ENCODE measurements around the gene DCUN1D3. TPM values are rescaled to one million over a fixed set of nuclear protein-coding genes. Genes with fewer than 3 reads are reported as not detected.
"Not testable (repeated sequence)": the region's sequence is repeated elsewhere in the genome, so short reads cannot be mapped to it uniquely, and the experiment has no call there.

DCUN1D3 gene
- total RNA-seq, 1 experiment from 2014 or later: 16.8 TPM

GRCh38 chr16:20860995-20861394, 39.2 kb downstream of the DCUN1D3 start:
- DNase-seq, H3K9me3 ChIP-seq, H3K4me3 ChIP-seq, H3K27me3 ChIP-seq: not testable (repeated sequence)
- peaks cover 50% of the 10 kb centered on the region for H3K36me3 ChIP-seq

GRCh38 chr16:20860361-20860760, 39.8 kb downstream of the DCUN1D3 start:
- no peak for DNase-seq
- Histone ChIP-seq H3K27me3 (no peaks in the 10 kb centered on the region), H3K4me3 (no peak overlapping the region), H3K36me3 (peaks cover 56% of the 10 kb centered on the region), H3K9me3 (no peaks in the 10 kb centered on the region)

GRCh38 chr16:20859699-20860098, 40.5 kb downstream of the DCUN1D3 start:
- Histone ChIP-seq H3K4me3 (no peak overlapping the region), H3K9me3 (no peaks in the 10 kb centered on the region), H3K36me3 (peaks cover 59% of the 10 kb centered on the region), H3K27me3 (no peaks in the 10 kb centered on the region)
- DNase-seq: no peak

- no peaks in the 10 kb centered on the region for H3K27me3 ChIP-seq
- H3K36me3 ChIP-seq: peaks cover 60% of the 10 kb centered on the region
Observed at GRCh38 chr16:20859229-20859628, 40.9 kb downstream of the DCUN1D3 start.

GRCh38 chr16:20857281-20857680, 42.9 kb downstream of the DCUN1D3 start:
- no peaks in the 10 kb centered on the region for H3K9me3 ChIP-seq
- peaks cover 64% of the 10 kb centered on the region for H3K36me3 ChIP-seq
- no peaks in the 10 kb centered on the region for H3K27me3 ChIP-seq
- no peak overlapping the region for H3K4me3 ChIP-seq
- no peak for DNase-seq

More at GRCh38 chr16:20859229-20859628, 40.9 kb downstream of the DCUN1D3 start:
- no peak for DNase-seq
- Histone ChIP-seq H3K9me3 (no peaks in the 10 kb centered on the region), H3K4me3 (no peak overlapping the region)

DNA sequence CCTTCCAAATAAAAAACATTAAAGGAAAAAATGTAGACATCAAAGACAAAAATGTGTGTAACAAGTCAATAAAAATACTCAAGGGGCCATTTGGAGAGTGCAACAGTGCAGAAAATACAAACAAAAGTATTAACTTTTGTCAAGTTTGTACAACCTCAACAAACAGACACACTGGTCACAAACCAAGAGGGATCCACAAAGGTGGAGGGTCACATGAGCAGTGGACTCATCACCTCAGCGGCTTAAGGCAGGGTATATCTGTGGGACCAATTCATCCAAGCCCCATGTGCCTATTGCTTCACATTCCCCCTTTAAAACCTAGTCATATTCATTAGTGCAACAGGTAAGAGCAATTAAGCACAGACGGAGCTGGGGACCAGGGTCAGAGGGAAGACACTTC, 45.2 kb downstream of the DCUN1D3 start:
- no peaks in the 10 kb centered on the region for H3K9me3 ChIP-seq
- no peak for DNase-seq
- H3K36me3 ChIP-seq: peaks cover 62% of the 10 kb centered on the region
- no peaks in the 10 kb centered on the region for H3K27me3 ChIP-seq
- H3K4me3 ChIP-seq: no peak overlapping the region

GRCh38 chr16:20853981-20854620, 46.1 kb downstream of the DCUN1D3 start:
- DNase-seq: no peak
- H3K27me3 ChIP-seq: no peaks in the 10 kb centered on the region

GRCh38 chr16:20853143-20853542, 47.0 kb downstream of the DCUN1D3 start:
- Histone ChIP-seq H3K9me3 (no peaks in the 10 kb centered on the region), H3K27me3 (no peaks in the 10 kb centered on the region), H3K36me3 (peaks cover 72% of the 10 kb centered on the region), H3K4me3 (no peak overlapping the region)
- DNase-seq: no peak

More at GRCh38 chr16:20853981-20854620, 46.1 kb downstream of the DCUN1D3 start:
- Histone ChIP-seq H3K4me3 (no peak overlapping the region), H3K36me3 (peaks cover 65% of the 10 kb centered on the region), H3K9me3 (no peaks in the 10 kb centered on the region)

DNA sequence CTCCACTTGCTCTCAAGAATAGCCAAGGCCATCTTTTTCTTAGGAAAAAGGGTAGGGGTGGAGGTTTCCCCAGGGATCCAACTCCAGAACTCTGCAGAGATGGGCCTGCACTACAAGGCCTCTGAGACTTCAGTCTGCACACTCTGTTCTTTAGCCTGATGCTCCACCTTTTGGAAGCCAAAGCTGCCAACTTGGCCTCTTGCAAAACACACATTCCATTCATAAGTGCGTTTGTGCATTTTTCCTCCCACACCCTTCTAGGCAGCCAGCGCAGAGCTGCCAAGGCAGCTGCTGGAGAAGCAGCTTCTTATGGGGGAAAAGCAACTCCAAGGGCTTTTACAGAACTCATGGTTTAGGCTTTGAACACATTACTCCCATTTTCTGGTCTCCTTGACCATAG, 48.6 kb downstream of the DCUN1D3 start:
- DNase-seq: peak; percentile 92
- no peaks in the 10 kb centered on the region for H3K27me3 ChIP-seq
- no peak overlapping the region for H3K4me3 ChIP-seq
- H3K9me3 ChIP-seq: no peaks in the 10 kb centered on the region
- peaks cover 67% of the 10 kb centered on the region for H3K36me3 ChIP-seq

- H3K27me3 ChIP-seq: no peaks in the 10 kb centered on the region
- DNase-seq: no peak
- H3K36me3 ChIP-seq: peaks cover 67% of the 10 kb centered on the region
- H3K4me3 ChIP-seq: no peak overlapping the region
- H3K9me3 ChIP-seq: no peaks in the 10 kb centered on the region
Observed at GRCh38 chr16:20850981-20851380, 49.2 kb downstream of the DCUN1D3 start.

DNA sequence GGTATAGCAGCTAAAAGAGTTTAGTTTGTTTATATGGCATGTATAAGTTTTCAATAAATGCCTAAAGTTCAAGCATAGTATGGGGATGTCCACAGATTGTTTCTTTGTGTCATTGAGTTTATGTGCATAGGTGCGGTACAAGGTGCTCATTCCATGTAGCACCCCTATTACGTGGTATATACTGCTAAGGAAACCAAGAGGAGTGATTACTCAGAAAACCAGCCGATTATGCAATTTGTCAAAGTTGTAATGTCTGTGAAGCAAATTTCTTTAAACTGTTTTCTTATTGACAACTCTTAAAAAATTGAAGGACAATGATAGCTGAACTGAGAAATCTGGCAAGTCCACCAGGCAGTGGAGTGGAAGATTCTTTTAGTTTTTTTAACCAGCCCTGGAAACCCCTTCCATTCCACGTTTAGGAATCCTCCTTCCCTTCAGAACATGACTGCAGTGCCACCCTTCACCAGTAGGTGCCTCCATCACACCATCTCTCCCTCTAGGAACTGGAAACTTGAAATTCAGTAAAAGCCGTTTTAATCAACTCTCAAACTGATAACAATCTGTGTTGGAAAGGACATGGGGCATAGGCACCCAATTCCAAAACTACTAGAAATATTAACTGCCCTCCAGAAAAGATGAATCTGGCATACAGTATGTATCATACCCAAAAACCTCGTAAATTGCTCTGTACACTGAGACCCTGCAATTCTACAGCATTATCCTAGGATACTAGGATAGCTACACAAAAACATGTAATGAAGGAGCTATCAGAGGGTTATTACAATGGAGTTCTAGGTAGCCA, 50.4 kb downstream of the DCUN1D3 start:
- Histone ChIP-seq H3K9me3 (no peaks in the 10 kb centered on the region), H3K4me3 (no peak overlapping the region), H3K36me3 (peaks cover 58% of the 10 kb centered on the region), H3K27me3 (no peaks in the 10 kb centered on the region)
- peak; percentile 42 for DNase-seq

- Histone ChIP-seq H3K36me3 (peaks cover 57% of the 10 kb centered on the region), H3K27me3 (no peaks in the 10 kb centered on the region), H3K4me3 (no peak overlapping the region), H3K9me3 (no peaks in the 10 kb centered on the region)
- DNase-seq: no peak
Observed at GRCh38 chr16:20847550-20847949, 52.6 kb downstream of the DCUN1D3 start.

- Histone ChIP-seq H3K4me3 (no peak overlapping the region), H3K36me3 (peaks cover 59% of the 10 kb centered on the region), H3K9me3 (no peaks in the 10 kb centered on the region), H3K27me3 (no peaks in the 10 kb centered on the region)
- DNase-seq: no peak
Observed at GRCh38 chr16:20846551-20846950, 53.6 kb downstream of the DCUN1D3 start.

DNA sequence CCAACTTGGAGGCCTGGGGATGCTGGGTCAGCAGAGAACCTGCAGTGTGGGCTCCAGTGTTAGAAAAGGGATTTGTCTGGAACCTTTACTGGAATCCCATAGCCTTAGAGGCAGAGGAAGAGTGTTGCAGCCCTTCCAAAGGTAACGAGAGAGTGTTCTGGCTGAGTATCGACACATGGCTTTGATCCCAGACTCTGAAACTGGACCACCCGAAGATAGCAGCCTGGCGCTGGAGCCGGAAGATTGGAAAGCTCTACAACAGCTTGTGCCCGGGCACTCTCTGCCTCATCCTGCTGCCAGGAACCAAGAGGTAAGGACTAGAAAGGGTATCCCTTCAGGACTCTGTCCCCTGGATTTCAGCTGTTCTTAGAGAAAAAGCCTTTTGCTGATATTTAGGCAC, 54.1 kb downstream of the DCUN1D3 start:
- DNase-seq: no peak
- Histone ChIP-seq H3K36me3 (peaks cover 54% of the 10 kb centered on the region), H3K27me3 (no peaks in the 10 kb centered on the region), H3K9me3 (no peaks in the 10 kb centered on the region), H3K4me3 (no peak overlapping the region)

GRCh38 chr16:20844588-20844987, 55.6 kb downstream of the DCUN1D3 start:
- Histone ChIP-seq H3K9me3 (no peaks in the 10 kb centered on the region), H3K4me3 (no peak overlapping the region), H3K27me3 (no peaks in the 10 kb centered on the region), H3K36me3 (peaks cover 43% of the 10 kb centered on the region)
- DNase-seq: no peak

DNA sequence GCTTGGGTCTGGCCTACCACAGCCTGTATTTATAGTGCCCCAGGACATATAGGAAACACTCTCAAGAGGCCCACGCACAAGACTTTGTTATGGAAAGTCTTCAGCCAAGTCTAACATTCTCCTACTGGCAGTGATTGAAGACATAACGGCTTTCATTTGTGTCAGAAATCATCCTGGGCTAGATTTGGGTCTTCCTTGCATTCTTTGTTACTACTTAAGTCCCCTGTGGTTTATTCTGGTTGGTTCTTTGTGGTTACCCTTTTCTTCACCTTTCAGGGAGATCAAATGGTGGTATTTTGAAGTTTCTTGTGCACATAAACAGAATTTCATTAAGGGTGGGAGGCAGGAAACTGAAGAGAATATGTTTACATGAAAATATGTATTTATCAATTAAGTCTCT, 56.1 kb downstream of the DCUN1D3 start:
- DNase-seq: no peak
- Histone ChIP-seq H3K36me3 (peaks cover 38% of the 10 kb centered on the region), H3K4me3 (no peak overlapping the region), H3K27me3 (no peaks in the 10 kb centered on the region), H3K9me3 (no peaks in the 10 kb centered on the region)

DNA sequence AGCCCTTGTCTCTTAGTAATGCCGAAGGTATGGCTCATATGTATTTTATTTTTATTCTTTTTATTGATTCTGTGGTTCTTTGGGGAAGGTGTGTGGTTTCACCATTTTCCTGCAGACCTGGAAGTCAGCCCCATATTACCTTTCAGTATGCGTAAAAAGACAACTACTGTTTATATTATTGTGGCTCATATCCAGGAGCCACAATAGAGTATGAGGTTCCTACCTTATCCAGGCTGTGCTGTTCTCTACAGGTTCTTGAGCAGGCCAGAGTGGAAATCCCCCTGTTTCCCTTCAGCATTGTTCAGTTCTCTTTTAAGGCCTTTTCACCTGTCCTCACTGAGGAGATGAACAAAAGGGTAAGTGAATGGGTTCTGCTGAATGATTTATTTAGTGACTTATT, 60.7 kb downstream of the DCUN1D3 start:
- Histone ChIP-seq H3K4me3 (no peak overlapping the region), H3K27me3 (no peaks in the 10 kb centered on the region), H3K9me3 (peaks cover 5% of the 10 kb centered on the region), H3K36me3 (peaks cover 39% of the 10 kb centered on the region)
- no peak for DNase-seq

DNA sequence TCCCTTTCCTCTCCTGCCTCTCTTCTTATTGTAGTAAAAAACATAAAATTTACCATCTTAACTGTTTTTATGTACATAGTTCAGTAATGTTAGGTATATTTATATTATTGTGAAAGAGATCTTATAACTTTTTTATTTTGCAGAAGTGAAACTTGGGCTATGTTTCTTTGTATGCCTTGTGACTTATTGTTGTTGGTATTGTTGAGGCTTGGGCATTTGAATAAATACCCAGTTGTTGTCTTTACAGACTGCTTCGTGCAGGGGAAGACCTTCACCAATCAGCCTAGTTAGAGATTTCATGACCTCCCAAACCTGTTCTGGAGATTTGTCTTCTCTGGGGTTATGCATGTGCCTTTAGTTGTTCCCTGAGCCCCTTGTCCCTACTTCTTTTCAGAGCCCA, 61.9 kb downstream of the DCUN1D3 start:
- no peak for DNase-seq
- H3K36me3 ChIP-seq: peaks cover 46% of the 10 kb centered on the region
- no peak overlapping the region for H3K4me3 ChIP-seq
- peaks cover 5% of the 10 kb centered on the region for H3K9me3 ChIP-seq
- no peaks in the 10 kb centered on the region for H3K27me3 ChIP-seq
